Large intestine (tissue), 3 donors: ENCODE results near the gene CA10. TPM values are rescaled to one million over a fixed set of nuclear protein-coding genes. Genes with fewer than 3 reads are reported as not detected.

Source experiments
- DNase-seq, 2 donors: peaks; one replicate each; pipeline versions ENCODE4 v3.0.0 to v3.0.0-alpha.2; 2013
- H3K27ac ChIP-seq: one replicate; pipeline ENCODE4 v1.5.1; 2013; ENCODE audit warnings: low read length
- H3K27me3 ChIP-seq: 2 replicates; pipeline ENCODE4 v1.6.1; 2013; ENCODE audit warnings: low read length; ENCODE audit not compliant: control insufficient read depth, insufficient read depth
- H3K36me3 ChIP-seq: 2 replicates; pipeline ENCODE4 v1.6.1; 2013; ENCODE audit warnings: low read length; ENCODE audit not compliant: control insufficient read depth, insufficient read depth
- H3K4me1 ChIP-seq: one replicate; pipeline ENCODE4 v1.6.1; 2013; ENCODE audit warnings: low read length; ENCODE audit not compliant: control insufficient read depth, insufficient read depth
- H3K4me3 ChIP-seq: one replicate; pipeline ENCODE4 v1.5.1; 2013; ENCODE audit warnings: low read length
- H3K9me3 ChIP-seq: one replicate; pipeline ENCODE4 v1.6.1; 2013; ENCODE audit warnings: mild to moderate bottlenecking, low read depth, low read length, moderate library complexity; ENCODE audit not compliant: control insufficient read depth
- WGBS: methylation state at CpG from one replicate; pipeline ENCODE4 v1.1.5; 2013; ENCODE audit warnings: low lambda C conversion rate; ENCODE audit not compliant: insufficient coverage; 5-methylcytosine and 5-hydroxymethylcytosine counted together
- polyA plus RNA-seq: library from polyadenylated mRNA; unstranded; fragments of 120-200 nt; gene quantifications from one replicate; pipeline ENCODE4 v1.2.1, GENCODE V29; 2013

Gene CA10
- polyA plus RNA-seq, 1 donor: 1.2 TPM

DNA sequence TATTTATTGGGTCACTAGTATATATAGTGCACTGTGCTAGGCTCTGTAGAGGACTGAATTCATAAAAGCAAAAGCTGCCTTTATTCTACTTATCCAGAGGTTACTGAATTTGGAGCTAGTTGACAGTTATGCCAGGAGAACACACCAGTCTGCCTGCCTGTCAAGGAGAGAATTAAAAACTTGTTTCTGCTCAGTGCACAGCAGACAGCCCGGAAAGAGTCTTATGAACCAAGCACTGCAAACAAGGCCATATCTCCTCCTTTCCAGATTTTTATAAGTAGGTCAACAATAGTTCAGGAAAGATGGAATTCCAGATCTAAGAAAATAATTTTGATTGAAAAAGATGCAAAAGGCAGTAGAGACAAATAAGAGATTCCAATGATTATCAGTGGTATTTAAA is 267.8 kb downstream of the CA10 start:
- no peak for DNase-seq
- no peaks in the 10 kb centered on the region for H3K36me3 ChIP-seq
- H3K9me3 ChIP-seq: no peaks in the 10 kb centered on the region
- no peaks in the 10 kb centered on the region for H3K4me1 ChIP-seq
- no peak overlapping the region for H3K4me3 ChIP-seq
- WGBS: 100% methylated on average over 1 of the region's 1 CpG
- no peak overlapping the region for H3K27ac ChIP-seq
- H3K27me3 ChIP-seq: no peaks in the 10 kb centered on the region

DNA sequence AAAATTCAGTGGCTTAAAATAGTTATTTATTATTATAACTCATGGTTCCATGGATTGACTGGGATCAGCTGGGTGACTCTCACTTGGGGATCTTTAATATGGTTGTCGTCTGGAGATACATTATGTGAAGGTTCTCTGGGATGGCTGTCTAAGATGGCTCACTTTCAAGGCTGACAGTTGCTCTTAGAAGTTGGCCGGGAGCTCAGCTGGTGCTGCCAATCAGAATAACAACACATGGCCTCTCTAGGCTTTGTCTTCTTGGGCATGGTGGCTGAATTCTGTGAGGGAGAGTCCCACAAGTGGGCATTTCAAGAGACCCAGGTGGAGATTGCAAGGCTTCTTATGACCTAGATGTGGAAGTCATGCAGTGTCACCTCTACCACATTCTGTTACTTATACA is 269.7 kb downstream of the CA10 start:
- Histone ChIP-seq H3K4me3 (no peak overlapping the region), H3K27ac (no peak overlapping the region), H3K4me1 (no peaks in the 10 kb centered on the region), H3K9me3 (no peaks in the 10 kb centered on the region), H3K27me3 (no peaks in the 10 kb centered on the region), H3K36me3 (no peaks in the 10 kb centered on the region)
- no peak for DNase-seq
- WGBS: no CpG with 5 or more reads among the region's 2 CpGs

DNA sequence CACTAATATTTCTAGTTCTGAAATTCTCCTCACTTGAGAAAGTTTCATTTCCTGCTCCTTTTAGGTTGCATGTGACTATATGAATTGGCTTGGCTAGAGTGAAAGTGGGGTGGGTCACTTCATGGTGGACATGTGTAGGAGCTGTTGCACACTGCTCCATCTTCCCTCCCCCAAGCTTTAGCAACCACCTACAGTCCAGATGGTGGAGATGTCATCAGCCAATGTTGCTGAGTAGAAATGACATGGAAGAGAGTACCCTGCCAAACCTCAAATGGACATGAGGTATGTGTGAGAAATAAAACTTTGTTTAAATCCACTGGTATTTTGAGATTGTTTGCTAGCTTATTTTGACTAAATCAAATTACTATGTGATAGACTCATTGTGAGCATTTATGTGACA is 281.5 kb downstream of the CA10 start:
- no peaks in the 10 kb centered on the region for H3K4me1 ChIP-seq
- no peak overlapping the region for H3K4me3 ChIP-seq
- H3K27me3 ChIP-seq: no peaks in the 10 kb centered on the region
- no peak for DNase-seq
- no peak overlapping the region for H3K27ac ChIP-seq
- no peaks in the 10 kb centered on the region for H3K9me3 ChIP-seq
- no peaks in the 10 kb centered on the region for H3K36me3 ChIP-seq

DNA sequence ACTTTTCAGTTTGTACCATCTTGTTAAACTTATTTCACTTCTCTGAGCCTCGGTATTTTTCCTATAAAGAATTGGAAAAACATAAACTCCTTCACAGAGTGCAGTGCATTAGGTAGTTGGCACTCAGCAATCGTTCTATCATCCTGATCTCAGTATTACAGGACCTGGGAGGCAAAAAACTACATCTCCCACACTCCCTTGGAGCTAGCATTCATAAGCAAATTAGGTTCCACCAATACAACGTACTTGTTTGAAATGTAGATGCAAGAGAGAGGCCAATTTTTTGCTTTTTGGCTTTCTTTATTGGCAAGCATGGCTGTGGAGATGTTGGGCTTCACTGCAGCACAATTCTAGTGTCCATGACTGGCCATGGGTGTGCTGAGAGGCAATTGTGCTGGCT is 285.2 kb downstream of the CA10 start:
- H3K9me3 ChIP-seq: no peaks in the 10 kb centered on the region
- no peak overlapping the region for H3K27ac ChIP-seq
- WGBS: no CpG with 5 or more reads among the region's 3 CpGs
- no peaks in the 10 kb centered on the region for H3K27me3 ChIP-seq
- DNase-seq: no peak
- no peaks in the 10 kb centered on the region for H3K4me1 ChIP-seq
- H3K4me3 ChIP-seq: no peak overlapping the region
- no peaks in the 10 kb centered on the region for H3K36me3 ChIP-seq

DNA sequence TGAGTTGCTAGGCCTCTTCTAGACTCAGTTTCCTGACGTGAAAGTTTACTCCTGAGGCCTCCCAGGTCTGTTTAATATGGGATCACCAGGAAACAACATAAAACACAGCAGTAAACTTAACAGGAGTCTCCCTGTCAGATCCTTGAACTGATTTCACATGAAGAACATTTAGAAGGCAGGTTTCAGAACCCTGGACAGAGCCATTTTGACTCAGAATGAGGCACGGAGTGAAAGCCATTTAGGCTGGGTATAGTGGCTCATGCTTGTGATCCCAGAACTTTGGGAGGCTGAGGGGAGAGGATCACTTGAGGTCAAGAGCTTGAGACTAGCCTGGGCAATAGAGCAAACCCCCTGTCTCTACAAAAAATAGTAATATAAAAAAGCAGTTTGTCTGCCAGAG is 289.1 kb downstream of the CA10 start:
- H3K4me1 ChIP-seq: no peaks in the 10 kb centered on the region
- H3K27me3 ChIP-seq: no peaks in the 10 kb centered on the region
- H3K4me3 ChIP-seq: no peak overlapping the region
- H3K36me3 ChIP-seq: no peaks in the 10 kb centered on the region
- H3K9me3 ChIP-seq: no peaks in the 10 kb centered on the region
- WGBS: no CpG with 5 or more reads among the region's 2 CpGs
- DNase-seq: no peak
- H3K27ac ChIP-seq: no peak overlapping the region

DNA sequence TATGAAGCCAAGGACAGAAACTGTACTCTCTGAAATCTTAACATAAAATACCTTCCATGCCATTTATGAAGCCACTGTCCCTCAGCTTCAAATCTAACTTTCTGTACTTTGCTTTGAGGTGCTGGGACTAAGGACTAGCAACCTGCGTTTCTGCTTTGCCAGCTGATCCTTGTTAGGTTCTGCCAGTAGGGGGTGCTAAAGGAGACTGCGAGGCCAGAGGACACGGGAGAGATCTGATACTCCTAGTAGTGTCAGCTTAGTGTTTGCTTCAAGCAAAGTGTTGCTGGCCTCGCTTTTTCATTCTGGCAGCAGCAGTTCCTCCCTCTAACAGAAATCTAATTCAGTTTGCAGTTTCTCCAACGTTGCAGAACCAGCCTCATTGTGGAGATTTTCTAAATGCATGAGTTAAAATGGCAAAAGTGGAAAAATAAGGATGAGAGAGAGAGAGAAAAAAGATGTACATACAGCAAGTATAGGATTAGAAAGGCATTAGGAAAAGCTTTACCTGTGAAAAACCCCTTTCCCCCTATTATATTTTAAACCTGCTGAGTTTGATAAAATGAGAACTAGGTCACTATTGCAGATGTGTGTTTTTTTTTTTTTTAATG is 297.5 kb downstream of the CA10 start:
- Histone ChIP-seq H3K27me3 (no peaks in the 10 kb centered on the region), H3K4me1 (peaks cover 6% of the 10 kb centered on the region), H3K27ac (no peak overlapping the region), H3K4me3 (no peak overlapping the region), H3K9me3 (no peaks in the 10 kb centered on the region), H3K36me3 (no peaks in the 10 kb centered on the region)
- no CpG with 5 or more reads among the region's 5 CpGs for WGBS
- DNase-seq: peak; percentile 41 to 55

DNA sequence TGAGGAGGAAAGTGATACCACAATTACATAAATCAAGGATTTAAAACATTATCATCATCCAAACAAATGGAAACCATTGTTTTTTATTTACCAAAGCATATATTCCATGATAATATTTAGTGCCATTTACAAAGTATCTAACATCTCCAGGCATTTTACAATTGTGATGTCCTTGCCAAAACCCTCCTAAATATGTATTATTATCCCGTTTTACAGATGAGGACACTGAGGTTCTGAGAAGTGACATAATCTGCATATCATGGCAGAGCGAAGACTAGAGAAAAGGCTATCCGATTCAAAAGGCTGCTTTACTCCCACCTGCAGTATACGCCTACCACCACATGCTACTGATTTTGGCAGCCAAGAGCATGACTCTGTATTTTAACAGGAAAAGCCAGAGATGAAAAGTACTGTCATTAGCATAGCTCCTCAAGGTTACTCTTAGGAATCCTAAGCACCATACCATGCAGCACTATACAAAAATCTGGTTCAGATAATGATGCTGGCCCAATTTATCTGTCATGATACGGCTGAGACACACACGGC is 301.4 kb downstream of the CA10 start:
- no peak for DNase-seq
- Histone ChIP-seq H3K27ac (no peak overlapping the region), H3K36me3 (no peaks in the 10 kb centered on the region), H3K27me3 (no peaks in the 10 kb centered on the region), H3K9me3 (no peaks in the 10 kb centered on the region), H3K4me1 (peaks cover 14% of the 10 kb centered on the region), H3K4me3 (no peak overlapping the region)
- WGBS: no CpG with 5 or more reads among the region's 6 CpGs

DNA sequence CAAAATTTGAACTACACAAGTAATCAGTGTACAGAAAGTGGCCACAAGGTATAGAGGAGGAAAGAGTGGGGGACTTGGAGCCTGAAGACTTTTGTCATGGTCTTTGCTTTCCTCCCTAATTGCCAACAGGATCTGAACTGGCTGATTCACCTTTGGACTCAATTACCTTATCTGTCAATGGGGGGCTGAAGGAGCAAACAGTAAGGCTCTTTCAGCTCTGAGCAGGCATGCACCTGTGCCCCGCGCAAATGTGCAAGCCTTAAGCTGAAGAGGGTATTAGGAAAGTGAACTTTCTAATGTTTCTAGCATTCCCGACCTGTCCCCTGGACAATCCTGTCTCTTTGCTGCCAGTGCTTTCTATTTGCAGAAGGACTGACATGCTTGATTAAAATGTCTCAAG is 302.7 kb downstream of the CA10 start:
- Histone ChIP-seq H3K4me3 (no peak overlapping the region), H3K27me3 (no peaks in the 10 kb centered on the region), H3K27ac (no peak overlapping the region), H3K9me3 (no peaks in the 10 kb centered on the region), H3K4me1 (peaks cover 14% of the 10 kb centered on the region), H3K36me3 (no peaks in the 10 kb centered on the region)
- DNase-seq: peak in 1 of 2 donors; percentile 59
- WGBS: no CpG with 5 or more reads among the region's 3 CpGs

DNA sequence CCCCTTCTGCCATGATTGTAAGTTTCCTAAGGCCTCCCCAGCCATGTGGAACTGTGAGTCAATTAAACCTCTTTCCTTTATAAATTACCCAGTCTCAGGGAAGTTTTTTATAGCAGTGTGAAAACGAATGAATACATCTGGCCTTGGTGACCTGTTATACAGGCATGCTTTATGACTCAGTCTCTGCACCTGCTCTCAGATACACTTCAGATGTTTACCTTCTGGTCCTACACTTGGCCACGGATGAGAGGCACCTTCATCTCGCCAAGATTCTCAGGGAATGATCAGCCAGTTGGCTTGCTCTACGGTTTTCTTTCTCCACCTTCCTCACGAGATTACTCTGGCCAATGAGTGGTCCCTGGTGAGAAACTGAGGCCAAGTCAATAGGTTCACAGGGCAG is 304.7 kb downstream of the CA10 start:
- DNase-seq: peak in 1 of 2 donors; percentile 32
- Histone ChIP-seq H3K36me3 (no peaks in the 10 kb centered on the region), H3K4me3 (no peak overlapping the region), H3K27ac (no peak overlapping the region), H3K27me3 (no peaks in the 10 kb centered on the region), H3K9me3 (no peaks in the 10 kb centered on the region), H3K4me1 (peaks cover 14% of the 10 kb centered on the region)
- no CpG with 5 or more reads among the region's 5 CpGs for WGBS

DNA sequence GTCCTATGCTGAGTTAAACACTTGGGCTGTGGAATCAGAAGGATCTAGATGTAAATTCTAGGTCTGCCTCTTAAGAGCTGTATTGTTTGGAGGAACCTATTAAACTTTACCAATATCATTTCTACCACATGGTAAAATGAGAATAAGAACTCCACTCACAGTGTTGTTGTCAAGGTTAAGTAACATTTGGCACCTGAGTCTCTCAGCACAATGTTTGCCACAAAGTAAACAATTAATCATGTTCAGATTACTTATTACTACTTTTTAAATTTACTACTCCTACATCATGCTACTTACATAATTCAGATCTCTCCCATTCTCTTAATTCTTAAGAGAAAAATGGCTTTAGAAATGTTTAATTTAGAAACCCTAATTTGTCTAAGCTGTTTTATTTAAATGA is 305.9 kb downstream of the CA10 start:
- Histone ChIP-seq H3K36me3 (no peaks in the 10 kb centered on the region), H3K27ac (no peak overlapping the region), H3K9me3 (no peaks in the 10 kb centered on the region), H3K4me3 (no peak overlapping the region), H3K27me3 (no peaks in the 10 kb centered on the region), H3K4me1 (peaks cover 14% of the 10 kb centered on the region)
- DNase-seq: no peak

DNA sequence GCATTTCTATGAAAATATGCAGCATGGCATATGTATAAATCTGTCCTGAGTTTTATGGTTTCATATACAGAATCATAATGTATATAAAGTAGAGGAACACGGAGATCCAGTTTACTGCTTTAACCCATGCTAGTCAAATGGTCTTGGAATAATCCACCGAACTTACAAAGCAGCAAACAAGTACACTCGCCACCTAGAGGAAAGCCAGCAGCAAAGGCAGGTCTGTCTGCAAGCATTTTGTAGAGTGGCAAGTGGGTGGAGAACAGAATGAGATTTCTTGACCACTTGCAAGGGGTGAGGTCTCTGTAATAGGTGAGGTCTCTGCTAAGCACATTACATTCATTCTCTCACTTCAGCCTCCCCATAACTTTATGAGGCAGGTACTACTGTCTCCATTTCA is 308.3 kb downstream of the CA10 start:
- H3K9me3 ChIP-seq: no peaks in the 10 kb centered on the region
- H3K4me3 ChIP-seq: no peak overlapping the region
- H3K4me1 ChIP-seq: no peaks in the 10 kb centered on the region
- H3K27ac ChIP-seq: no peak overlapping the region
- no peaks in the 10 kb centered on the region for H3K27me3 ChIP-seq
- H3K36me3 ChIP-seq: no peaks in the 10 kb centered on the region
- no CpG with 5 or more reads among the region's 3 CpGs for WGBS
- DNase-seq: no peak
